ENCODE results near the gene C13orf42. TPM values are rescaled to one million over a fixed set of nuclear protein-coding genes. Genes with fewer than 3 reads are reported as not detected.

Gene C13orf42
- total RNA-seq, 5 donors from 2014 or later (not counting 1 experiment from before 2014, with no cell fraction given) = not detected

- H3K27ac Mint-ChIP-seq = no peak overlapping the region
- ATAC-seq (replicated peaks in 1 of 4) = no peak
- DNase-seq = no peak
- H3K9me3 Mint-ChIP-seq = no peaks in the 10 kb centered on the region
- Histone ChIP-seq H3K36me3 (ENCODE audit: control insufficient read depth in 2 of 2, extremely low read depth in 1 of 2, insufficient read depth in 1 of 2, low read length in 1 of 2) (no peaks in the 10 kb centered on the region), H3K27ac (ENCODE audit: low read length) (no peak overlapping the region), H3K27me3 (replicated peaks in 1 of 2; ENCODE audit: control insufficient read depth in 2 of 2, extremely low read depth in 1 of 2, insufficient read depth in 2 of 2, low read length in 1 of 2) (peaks cover 0 to 15% of the 10 kb centered on the region in 2 experiments), H3K9me3 (no peaks in the 10 kb centered on the region), H3K4me1 (ENCODE audit: control insufficient read depth in 1 of 2, extremely low read depth in 1 of 2, insufficient read depth in 2 of 2, low read length in 2 of 2) (peaks cover 0 to 10% of the 10 kb centered on the region in 2 experiments), H3K4me3 (ENCODE audit: control insufficient read depth in 1 of 2, extremely low read depth in 1 of 2, low read length in 1 of 2) (no peak overlapping the region)
- no peak overlapping the region for H3K4me3 Mint-ChIP-seq
- CTCF ChIA-PET = interaction anchor here in 1 of 2 donors (0.7 to 1.0 kb wide), 2 partner anchors 9 to 1089 kb away, joined by 3 read pairs; no protein-coding TSS in a partner anchor
- H3K27me3 Mint-ChIP-seq = peaks cover 18 to 26% of the 10 kb centered on the region in 2 donors
- H3K4me1 Mint-ChIP-seq = peaks cover 5 to 8% (median 6%) of the 10 kb centered on the region in 3 donors
- no peaks in the 10 kb centered on the region for H3K36me3 Mint-ChIP-seq
- POLR2A ChIA-PET = no interaction called here
- 76% methylated on average over 7 of the region's 10 CpGs for WGBS (ENCODE audit: insufficient coverage)
Measured at GRCh38 chr13:51065372-51066090, 45.5 kb downstream of the C13orf42 start.

GRCh38 chr13:51064753-51065152 is 46.3 kb downstream of the C13orf42 start:
- CTCF ChIA-PET = no interaction called here
- Mint-ChIP-seq H3K36me3 (no peaks in the 10 kb centered on the region), H3K4me3 (no peak overlapping the region), H3K27ac (no peak overlapping the region), H3K4me1 (peaks cover 0 to 1% (median 1%) of the 10 kb centered on the region in 3 donors), H3K27me3 (peaks cover 18 to 26% of the 10 kb centered on the region in 2 donors), H3K9me3 (no peaks in the 10 kb centered on the region)
- no CpG with 5 or more reads among the region's 4 CpGs for WGBS (ENCODE audit: insufficient coverage)
- no peak overlapping the region for H3K27ac ChIP-seq (ENCODE audit: low read length)
- no peaks in the 10 kb centered on the region for H3K36me3 ChIP-seq (ENCODE audit: control insufficient read depth in 2 of 2, extremely low read depth in 1 of 2, insufficient read depth in 1 of 2, low read length in 1 of 2)
- POLR2A ChIA-PET = no interaction called here
- ATAC-seq (replicated peaks in 1 of 4) (no peak), DNase-seq (no peak)
- H3K4me1 ChIP-seq (ENCODE audit: control insufficient read depth in 1 of 2, extremely low read depth in 1 of 2, insufficient read depth in 2 of 2, low read length in 2 of 2) = peaks cover 0 to 4% of the 10 kb centered on the region in 2 experiments
- no peaks in the 10 kb centered on the region for H3K9me3 ChIP-seq
- no peak overlapping the region for H3K4me3 ChIP-seq (ENCODE audit: control insufficient read depth in 1 of 2, extremely low read depth in 1 of 2, low read length in 1 of 2)
- H3K27me3 ChIP-seq (replicated peaks in 1 of 2; ENCODE audit: control insufficient read depth in 2 of 2, extremely low read depth in 1 of 2, insufficient read depth in 2 of 2, low read length in 1 of 2) = peaks cover 0 to 15% of the 10 kb centered on the region in 2 experiments

- Mint-ChIP-seq H3K4me1 (no peaks in the 10 kb centered on the region), H3K4me3 (no peak overlapping the region), H3K36me3 (no peaks in the 10 kb centered on the region), H3K9me3 (no peaks in the 10 kb centered on the region), H3K27me3 (peaks cover 18 to 26% of the 10 kb centered on the region in 2 donors), H3K27ac (no peak overlapping the region)
- Histone ChIP-seq H3K9me3 (no peaks in the 10 kb centered on the region), H3K4me3 (ENCODE audit: control insufficient read depth in 1 of 2, extremely low read depth in 1 of 2, low read length in 1 of 2) (no peak overlapping the region), H3K4me1 (ENCODE audit: control insufficient read depth in 1 of 2, extremely low read depth in 1 of 2, insufficient read depth in 2 of 2, low read length in 2 of 2) (peaks cover 0 to 4% of the 10 kb centered on the region in 2 experiments), H3K27me3 (replicated peaks in 1 of 2; ENCODE audit: control insufficient read depth in 2 of 2, extremely low read depth in 1 of 2, insufficient read depth in 2 of 2, low read length in 1 of 2) (peaks cover 0 to 15% of the 10 kb centered on the region in 2 experiments), H3K36me3 (ENCODE audit: control insufficient read depth in 2 of 2, extremely low read depth in 1 of 2, insufficient read depth in 1 of 2, low read length in 1 of 2) (no peaks in the 10 kb centered on the region), H3K27ac (ENCODE audit: low read length) (no peak overlapping the region)
- POLR2A ChIA-PET = no interaction called here
- 100% methylated on average over 1 of the region's 3 CpGs for WGBS (ENCODE audit: insufficient coverage)
- DNase-seq (no peak), ATAC-seq (replicated peaks in 1 of 4) (no peak)
- CTCF ChIA-PET = no interaction called here
Measured at GRCh38 chr13:51063909-51064308, 47.2 kb downstream of the C13orf42 start.

- 94% methylated on average over 2 of the region's 6 CpGs for WGBS (ENCODE audit: insufficient coverage)
- Histone ChIP-seq H3K4me1 (ENCODE audit: control insufficient read depth in 1 of 2, extremely low read depth in 1 of 2, insufficient read depth in 2 of 2, low read length in 2 of 2) (no peaks in the 10 kb centered on the region), H3K36me3 (ENCODE audit: control insufficient read depth in 2 of 2, extremely low read depth in 1 of 2, insufficient read depth in 1 of 2, low read length in 1 of 2) (no peaks in the 10 kb centered on the region), H3K27ac (ENCODE audit: low read length) (no peak overlapping the region), H3K9me3 (no peaks in the 10 kb centered on the region), H3K27me3 (replicated peaks in 1 of 2; ENCODE audit: control insufficient read depth in 2 of 2, extremely low read depth in 1 of 2, insufficient read depth in 2 of 2, low read length in 1 of 2) (no peaks in the 10 kb centered on the region), H3K4me3 (ENCODE audit: control insufficient read depth in 1 of 2, extremely low read depth in 1 of 2, low read length in 1 of 2) (no peak overlapping the region)
- ATAC-seq (replicated peaks in 1 of 4) = no peak
- no peak overlapping the region for H3K27ac Mint-ChIP-seq
- ChIA-PET POLR2A (no interaction called here), CTCF (interaction anchor here in 1 of 2 donors (0.5 kb wide), 1 partner anchor 1159 kb away, joined by 4 read pairs; no protein-coding TSS in a partner anchor)
- no peaks in the 10 kb centered on the region for H3K9me3 Mint-ChIP-seq
- no peaks in the 10 kb centered on the region for H3K4me1 Mint-ChIP-seq
- no peak for DNase-seq
- no peaks in the 10 kb centered on the region for H3K36me3 Mint-ChIP-seq
- H3K4me3 Mint-ChIP-seq = no peak overlapping the region
- no peaks in the 10 kb centered on the region for H3K27me3 Mint-ChIP-seq
Measured at GRCh38 chr13:51058461-51059167, 52.5 kb downstream of the C13orf42 start.

- Mint-ChIP-seq H3K27me3 (no peaks in the 10 kb centered on the region), H3K4me3 (no peak overlapping the region), H3K9me3 (no peaks in the 10 kb centered on the region), H3K27ac (no peak overlapping the region), H3K36me3 (no peaks in the 10 kb centered on the region), H3K4me1 (no peaks in the 10 kb centered on the region)
- Histone ChIP-seq H3K4me3 (ENCODE audit: control insufficient read depth in 1 of 2, extremely low read depth in 1 of 2, low read length in 1 of 2) (no peak overlapping the region), H3K4me1 (ENCODE audit: control insufficient read depth in 1 of 2, extremely low read depth in 1 of 2, insufficient read depth in 2 of 2, low read length in 2 of 2) (no peaks in the 10 kb centered on the region), H3K27ac (ENCODE audit: low read length) (no peak overlapping the region), H3K27me3 (replicated peaks in 1 of 2; ENCODE audit: control insufficient read depth in 2 of 2, extremely low read depth in 1 of 2, insufficient read depth in 2 of 2, low read length in 1 of 2) (no peaks in the 10 kb centered on the region), H3K9me3 (no peaks in the 10 kb centered on the region), H3K36me3 (ENCODE audit: control insufficient read depth in 2 of 2, extremely low read depth in 1 of 2, insufficient read depth in 1 of 2, low read length in 1 of 2) (no peaks in the 10 kb centered on the region)
- DNase-seq (no peak), ATAC-seq (replicated peaks in 1 of 4) (no peak)
- ChIA-PET CTCF (no interaction called here), POLR2A (no interaction called here)
- WGBS (ENCODE audit: insufficient coverage) = no CpG with 5 or more reads among the region's 1 CpG
Measured at GRCh38 chr13:51057906-51058305, 53.2 kb downstream of the C13orf42 start.

- no peak for DNase-seq
- Histone ChIP-seq H3K27me3 (replicated peaks in 1 of 2; ENCODE audit: control insufficient read depth in 2 of 2, extremely low read depth in 1 of 2, insufficient read depth in 2 of 2, low read length in 1 of 2) (no peaks in the 10 kb centered on the region), H3K4me1 (ENCODE audit: control insufficient read depth in 1 of 2, extremely low read depth in 1 of 2, insufficient read depth in 2 of 2, low read length in 2 of 2) (no peaks in the 10 kb centered on the region), H3K9me3 (no peaks in the 10 kb centered on the region), H3K36me3 (ENCODE audit: control insufficient read depth in 2 of 2, extremely low read depth in 1 of 2, insufficient read depth in 1 of 2, low read length in 1 of 2) (no peaks in the 10 kb centered on the region), H3K27ac (ENCODE audit: low read length) (no peak overlapping the region), H3K4me3 (ENCODE audit: control insufficient read depth in 1 of 2, extremely low read depth in 1 of 2, low read length in 1 of 2) (no peak overlapping the region)
- H3K9me3 Mint-ChIP-seq = no peaks in the 10 kb centered on the region
- no peaks in the 10 kb centered on the region for H3K27me3 Mint-ChIP-seq
- CTCF ChIA-PET = interaction anchor here (0.6 to 1.3 kb wide), 4 partner anchors 9 to 1071 kb away, joined by 3 to 4 read pairs (median 4); no protein-coding TSS in a partner anchor
- H3K4me1 Mint-ChIP-seq = no peaks in the 10 kb centered on the region
- POLR2A ChIA-PET = no interaction called here
- H3K4me3 Mint-ChIP-seq = no peak overlapping the region
- no peak for ATAC-seq (replicated peaks in 1 of 4)
- H3K36me3 Mint-ChIP-seq = no peaks in the 10 kb centered on the region
- no peak overlapping the region for H3K27ac Mint-ChIP-seq
Measured at GRCh38 chr13:51057001-51057400, 54.1 kb downstream of the C13orf42 start.

Measured in T-cell (primary cell).